ENCODE measurements around the gene FCHO2.
"Not testable (repeated sequence)": the region's sequence is repeated elsewhere in the genome, so short reads cannot be mapped to it uniquely, and the experiment has no call there.

Gene FCHO2

GRCh38 chr5:72955143-72955767, 586 bp upstream of the FCHO2 start:
- TF ChIP-seq, protein P1, sequence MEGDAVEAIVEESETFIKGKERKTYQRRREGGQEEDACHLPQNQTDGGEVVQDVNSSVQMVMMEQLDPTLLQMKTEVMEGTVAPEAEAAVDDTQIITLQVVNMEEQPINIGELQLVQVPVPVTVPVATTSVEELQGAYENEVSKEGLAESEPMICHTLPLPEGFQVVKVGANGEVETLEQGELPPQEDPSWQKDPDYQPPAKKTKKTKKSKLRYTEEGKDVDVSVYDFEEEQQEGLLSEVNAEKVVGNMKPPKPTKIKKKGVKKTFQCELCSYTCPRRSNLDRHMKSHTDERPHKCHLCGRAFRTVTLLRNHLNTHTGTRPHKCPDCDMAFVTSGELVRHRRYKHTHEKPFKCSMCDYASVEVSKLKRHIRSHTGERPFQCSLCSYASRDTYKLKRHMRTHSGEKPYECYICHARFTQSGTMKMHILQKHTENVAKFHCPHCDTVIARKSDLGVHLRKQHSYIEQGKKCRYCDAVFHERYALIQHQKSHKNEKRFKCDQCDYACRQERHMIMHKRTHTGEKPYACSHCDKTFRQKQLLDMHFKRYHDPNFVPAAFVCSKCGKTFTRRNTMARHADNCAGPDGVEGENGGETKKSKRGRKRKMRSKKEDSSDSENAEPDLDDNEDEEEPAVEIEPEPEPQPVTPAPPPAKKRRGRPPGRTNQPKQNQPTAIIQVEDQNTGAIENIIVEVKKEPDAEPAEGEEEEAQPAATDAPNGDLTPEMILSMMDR (IDR thresholded peaks at IDR 0.05; ENCODE audit: low read depth, low read length, missing control alignments) = no peak
- peak overlapping the region; percentile 63 for H3K4me3 ChIP-seq (ENCODE audit: low read depth, low read length)
- in situ Hi-C loops (cut with HindIII; ENCODE audit: low sequenced_read_pairs) = no loop called here
- no peak for DNase-seq (ENCODE audit: low read depth)

DNA sequence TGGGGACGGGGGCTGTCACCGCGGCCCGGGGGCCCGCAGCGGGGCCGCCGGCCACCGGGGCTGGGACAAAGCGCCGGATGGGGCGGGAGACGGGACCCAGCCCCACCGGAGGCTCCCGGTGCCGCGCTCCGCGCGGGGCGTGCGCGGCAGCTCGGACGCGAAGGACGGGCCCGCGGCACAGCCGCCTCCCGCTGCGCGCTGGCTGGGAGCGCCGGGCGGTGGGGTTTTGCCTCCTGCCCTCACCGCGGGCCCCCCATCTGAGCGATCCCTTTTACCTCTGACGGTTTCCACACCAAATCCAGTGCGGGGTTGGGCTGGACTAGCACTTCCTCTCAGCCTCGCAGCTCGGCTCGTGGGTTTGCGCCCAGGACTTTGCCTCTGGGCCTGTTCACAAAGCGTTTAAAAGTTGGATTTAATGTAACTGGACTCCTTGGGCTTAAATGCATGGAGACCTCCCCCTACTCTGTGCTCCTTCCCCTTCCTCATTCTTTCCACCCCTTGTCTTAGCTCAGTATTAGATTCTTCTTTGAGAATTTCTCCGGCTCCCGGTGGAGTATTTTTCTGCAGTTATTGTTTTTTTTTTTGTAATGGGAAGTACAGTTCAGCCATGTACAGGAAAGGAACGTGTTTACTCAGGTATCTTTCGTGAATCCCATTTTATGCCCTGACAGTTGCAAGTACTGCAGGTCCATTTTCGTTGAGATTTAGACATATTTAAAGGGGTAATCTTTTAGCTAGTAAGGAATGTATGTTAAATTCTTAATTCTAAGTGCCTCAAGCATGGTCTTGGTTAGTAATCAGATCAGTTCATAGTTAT, 691 bp downstream of the FCHO2 start:
- in situ Hi-C loops (cut with HindIII; ENCODE audit: low sequenced_read_pairs) = no loop called here
- H3K4me3 ChIP-seq (ENCODE audit: low read depth, low read length) = peak overlapping the region; percentile 63
- DNase-seq (ENCODE audit: low read depth) = peak; percentile 29
- TF ChIP-seq, protein P1 (IDR thresholded peaks at IDR 0.05; ENCODE audit: low read depth, low read length, missing control alignments) = no peak

DNA sequence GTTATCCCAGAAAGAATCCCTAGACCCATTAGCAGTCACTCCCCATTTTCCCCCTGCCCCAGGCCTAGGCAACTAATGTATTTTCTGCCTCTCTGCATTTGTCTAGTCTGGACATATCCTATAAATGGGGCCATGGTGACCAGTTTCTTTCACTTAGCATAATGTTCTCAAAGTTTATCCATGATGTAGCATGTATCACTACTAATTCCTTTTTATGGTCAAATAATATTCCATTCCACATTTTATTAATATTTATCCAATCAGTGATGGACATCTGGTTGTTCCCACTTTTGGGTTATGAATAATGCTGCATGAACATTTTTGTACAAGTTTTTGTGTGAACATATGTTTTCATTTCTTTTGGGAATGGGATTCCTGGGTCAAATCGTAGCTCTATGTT, 1.5 kb downstream of the FCHO2 start:
- no peak for DNase-seq (ENCODE audit: low read depth)
- in situ Hi-C loops (cut with HindIII; ENCODE audit: low sequenced_read_pairs) = no loop called here
- H3K4me3 ChIP-seq (ENCODE audit: low read depth, low read length) = peak overlapping the region; percentile 63
- TF ChIP-seq, protein P1 (IDR thresholded peaks at IDR 0.05; ENCODE audit: low read depth, low read length, missing control alignments) = no peak

GRCh38 chr5:72959257-72959656, 3.4 kb downstream of the FCHO2 start:
- DNase-seq (ENCODE audit: low read depth) = no peak
- TF ChIP-seq, protein P1 (IDR thresholded peaks at IDR 0.05; ENCODE audit: low read depth, low read length, missing control alignments) = no peak
- in situ Hi-C loops (cut with HindIII; ENCODE audit: low sequenced_read_pairs) = no loop called here
- no peak overlapping the region for H3K4me3 ChIP-seq (ENCODE audit: low read depth, low read length)

DNA sequence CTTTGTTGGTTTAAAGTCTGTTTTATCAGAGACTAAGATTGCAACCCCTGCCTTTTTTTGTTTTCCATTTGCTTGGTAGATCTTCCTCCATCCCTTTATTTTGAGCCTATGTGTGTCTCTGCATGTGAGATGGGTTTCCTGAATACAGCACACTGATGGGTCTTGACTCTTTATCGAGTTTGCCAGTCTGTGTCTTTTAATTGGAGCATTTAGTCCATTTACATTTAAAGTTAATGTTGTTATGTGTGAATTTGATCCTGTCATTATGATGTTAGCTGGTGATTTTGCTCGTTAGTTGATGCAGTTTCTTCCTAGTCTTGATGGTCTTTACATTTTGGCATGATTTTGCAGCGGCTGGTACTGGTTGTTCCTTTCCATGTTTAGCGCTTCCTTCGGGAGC, 18.6 kb downstream of the FCHO2 start:
- DNase-seq (ENCODE audit: low read depth); H3K4me3 ChIP-seq (ENCODE audit: low read depth, low read length); in situ Hi-C loops (cut with HindIII; ENCODE audit: low sequenced_read_pairs): not testable (repeated sequence)

DNA sequence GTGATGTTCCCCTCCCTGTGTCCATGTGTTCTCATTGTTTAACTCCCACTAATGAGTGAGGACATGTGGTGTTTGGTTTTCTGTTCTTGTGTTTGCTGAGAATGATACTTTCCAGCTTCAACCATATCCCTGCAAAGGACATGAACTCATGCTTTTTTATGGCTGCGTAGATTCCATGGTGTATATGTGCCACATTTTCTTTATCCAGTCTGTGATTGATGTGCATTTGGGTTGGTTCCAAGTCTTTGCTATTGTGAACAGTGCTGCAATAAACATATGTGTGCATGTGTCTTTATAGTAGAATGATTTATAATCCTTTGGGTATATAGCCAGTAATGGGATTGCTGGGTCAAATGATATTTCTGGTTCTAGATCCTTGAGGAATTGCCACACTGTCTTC, 21.0 kb downstream of the FCHO2 start:
- in situ Hi-C loops (cut with HindIII; ENCODE audit: low sequenced_read_pairs); H3K4me3 ChIP-seq (ENCODE audit: low read depth, low read length); DNase-seq (ENCODE audit: low read depth): not testable (repeated sequence)

DNA sequence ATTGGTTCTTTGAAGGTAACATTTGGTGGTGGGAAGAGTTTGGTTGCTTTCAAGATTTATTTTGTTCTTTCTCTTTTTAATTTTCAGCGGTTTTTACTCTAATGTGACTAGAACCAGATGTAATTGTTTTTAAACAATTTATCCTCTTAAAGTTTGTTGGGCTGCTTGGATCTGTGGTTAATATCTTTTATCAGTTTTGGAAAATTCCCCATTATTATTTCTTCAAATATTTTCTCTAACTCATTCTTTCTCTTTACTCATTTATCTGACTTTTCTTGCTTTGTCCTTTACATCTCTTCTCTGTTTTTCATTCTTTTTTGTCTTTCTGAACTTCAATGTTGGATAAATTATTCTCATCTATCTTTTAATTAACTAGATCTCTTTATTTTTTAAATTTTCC, 29.9 kb downstream of the FCHO2 start:
- no peak for DNase-seq (ENCODE audit: low read depth)
- TF ChIP-seq, protein P1 (IDR thresholded peaks at IDR 0.05; ENCODE audit: low read depth, low read length, missing control alignments) = no peak
- in situ Hi-C loops (cut with HindIII; ENCODE audit: low sequenced_read_pairs) = no loop called here
- H3K4me3 ChIP-seq (ENCODE audit: low read depth, low read length) = no peak overlapping the region

Data from astrocyte of the cerebellum (primary cell).